Neural progenitor cell (in vitro differentiated cells): ENCODE data around the gene COMMD2. TPM values are rescaled to one million over a fixed set of nuclear protein-coding genes. Genes with fewer than 3 reads are reported as not detected.

ENCODE experiments used
- DNase-seq: peaks from one replicate; pipeline ENCODE4 v3.0.0-alpha.2; 2016; ENCODE audit warnings: low spot score
- H2AFZ ChIP-seq: fragments of 200-600 bp; sonication (generic); replicated peaks from 2 replicates; pipeline ENCODE4 v1.6.1; 2016; ENCODE audit warnings: antibody characterized with exemption
- H3F3A ChIP-seq: fragments of 200-600 bp; sonication (generic); 2 replicates; pipeline ENCODE4 v1.6.1; 2016; ENCODE audit warnings: antibody characterized with exemption, low read depth
- H3K27ac ChIP-seq: fragments of 200-600 bp; sonication (generic); 2 replicates; pipeline ENCODE4 v1.5.1; 2016; ENCODE audit warnings: mild to moderate bottlenecking
- H3K27me3 ChIP-seq: fragments of 200-600 bp; sonication (generic); 2 replicates; pipeline ENCODE4 v1.6.1; 2016; ENCODE audit warnings: mild to moderate bottlenecking, moderate library complexity
- H3K36me3 ChIP-seq: fragments of 200-600 bp; sonication (generic); 2 replicates; pipeline ENCODE4 v1.5.1; 2016
- H3K4me1 ChIP-seq: fragments of 200-600 bp; sonication (generic); 2 replicates; pipeline ENCODE4 v1.6.1; 2016; ENCODE audit warnings: mixed run types
- H3K4me2 ChIP-seq: fragments of 200-600 bp; sonication (generic); 2 replicates; pipeline ENCODE4 v1.6.1; 2016
- H3K4me3 ChIP-seq: fragments of 200-600 bp; sonication (generic); 2 replicates; pipeline ENCODE4 v1.5.1; 2016
- H3K79me2 ChIP-seq: fragments of 200-600 bp; sonication (generic); 2 replicates; pipeline ENCODE4 v1.6.1; 2016; ENCODE audit warnings: low read depth
- H3K9ac ChIP-seq: fragments of 200-600 bp; sonication (generic); 2 replicates; pipeline ENCODE4 v1.6.1; 2016
- H3K9me3 ChIP-seq: fragments of 200-600 bp; sonication (generic); 2 replicates; pipeline ENCODE4 v1.5.1; 2016; ENCODE audit warnings: low read depth
- H4K20me1 ChIP-seq: fragments of 200-600 bp; sonication (generic); 2 replicates; pipeline ENCODE4 v1.6.1; 2016; ENCODE audit warnings: low read depth
- H3K27ac Mint-ChIP-seq: 3 replicates; pipeline ENCODE4 v1.8.0; 2021; ENCODE audit warnings: mixed read lengths
- H3K27me3 Mint-ChIP-seq: 2 replicates; pipeline ENCODE4 v1.8.0; 2022; ENCODE audit warnings: low read depth, mild to moderate bottlenecking, inconsistent platforms, moderate library complexity, mixed read lengths; ENCODE audit not compliant: insufficient read depth
- H3K36me3 Mint-ChIP-seq: 3 replicates; pipeline ENCODE4 v1.8.0; 2021; ENCODE audit warnings: mixed read lengths
- H3K4me1 Mint-ChIP-seq: 3 replicates; pipeline ENCODE4 v1.8.0; 2021; ENCODE audit warnings: mixed read lengths
- H3K4me3 Mint-ChIP-seq: 3 replicates; pipeline ENCODE4 v1.8.0; 2021; ENCODE audit warnings: mild to moderate bottlenecking, moderate library complexity, mixed read lengths
- H3K9me3 Mint-ChIP-seq: 3 replicates; pipeline ENCODE4 v1.8.0; 2020; ENCODE audit warnings: mixed read lengths
- EZH2 ChIP-seq: fragments of 200-600 bp; sonication (generic); IDR thresholded peaks from 2 replicates; pipeline ENCODE4 v1.6.1; 2017; ENCODE audit warnings: antibody characterized with exemption, mild to moderate bottlenecking, moderate library complexity
- EZH2phosphoT487 ChIP-seq: fragments of 200-600 bp; sonication (generic); IDR thresholded peaks from 2 replicates; pipeline ENCODE4 v1.6.1; 2017; ENCODE audit warnings: antibody characterized with exemption
- total RNA-seq: library from RNA; depleted of rRNA; stranded (reverse); fragments of >200 nt; gene quantifications from 2 replicates; pipeline ENCODE4 v1.2.3, GENCODE V29; 2015; ENCODE audit warnings: low replicate concordance
- TF ChIP-seq, protein P1 (sequence below): fragments of 200-600 bp; sonication (generic); IDR thresholded peaks from 2 replicates; pipeline ENCODE4 v1.5.1; 2017; ENCODE audit warnings: antibody characterized with exemption, mild to moderate bottlenecking

COMMD2 gene
- total RNA-seq, 1 donor from 2014 or later = 110 TPM

GRCh38 chr3:149752788-149753136 is 473 bp upstream of the COMMD2 start:
- no peaks in the 10 kb centered on the region for H3K9me3 Mint-ChIP-seq
- H3K27me3 ChIP-seq = no peaks in the 10 kb centered on the region
- H3K27ac Mint-ChIP-seq = peak overlapping the region; percentile 94
- DNase-seq = no peak
- TF ChIP-seq, protein P1, sequence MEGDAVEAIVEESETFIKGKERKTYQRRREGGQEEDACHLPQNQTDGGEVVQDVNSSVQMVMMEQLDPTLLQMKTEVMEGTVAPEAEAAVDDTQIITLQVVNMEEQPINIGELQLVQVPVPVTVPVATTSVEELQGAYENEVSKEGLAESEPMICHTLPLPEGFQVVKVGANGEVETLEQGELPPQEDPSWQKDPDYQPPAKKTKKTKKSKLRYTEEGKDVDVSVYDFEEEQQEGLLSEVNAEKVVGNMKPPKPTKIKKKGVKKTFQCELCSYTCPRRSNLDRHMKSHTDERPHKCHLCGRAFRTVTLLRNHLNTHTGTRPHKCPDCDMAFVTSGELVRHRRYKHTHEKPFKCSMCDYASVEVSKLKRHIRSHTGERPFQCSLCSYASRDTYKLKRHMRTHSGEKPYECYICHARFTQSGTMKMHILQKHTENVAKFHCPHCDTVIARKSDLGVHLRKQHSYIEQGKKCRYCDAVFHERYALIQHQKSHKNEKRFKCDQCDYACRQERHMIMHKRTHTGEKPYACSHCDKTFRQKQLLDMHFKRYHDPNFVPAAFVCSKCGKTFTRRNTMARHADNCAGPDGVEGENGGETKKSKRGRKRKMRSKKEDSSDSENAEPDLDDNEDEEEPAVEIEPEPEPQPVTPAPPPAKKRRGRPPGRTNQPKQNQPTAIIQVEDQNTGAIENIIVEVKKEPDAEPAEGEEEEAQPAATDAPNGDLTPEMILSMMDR = no peak
- no peak for TF ChIP-seq EZH2
- no peak for TF ChIP-seq EZH2phosphoT487
- no peak overlapping the region for H3K9ac ChIP-seq
- peaks cover 28% of the 10 kb centered on the region for H3K79me2 ChIP-seq
- peaks cover 11% of the 10 kb centered on the region for H3K4me1 Mint-ChIP-seq
- H3F3A ChIP-seq = no peaks in the 10 kb centered on the region
- no peaks in the 10 kb centered on the region for H3K27me3 Mint-ChIP-seq
- H3K36me3 Mint-ChIP-seq = peaks cover 16% of the 10 kb centered on the region
- no peak overlapping the region for H3K27ac ChIP-seq
- H3K9me3 ChIP-seq = no peaks in the 10 kb centered on the region
- peaks cover 14% of the 10 kb centered on the region for H3K36me3 ChIP-seq
- H3K4me1 ChIP-seq = peaks cover 8% of the 10 kb centered on the region
- peak overlapping the region; percentile 94 for H3K4me2 ChIP-seq
- peak overlapping the region; percentile 81 for H3K4me3 ChIP-seq
- H2AFZ ChIP-seq = peak overlapping the region; percentile 87
- H4K20me1 ChIP-seq = no peaks in the 10 kb centered on the region
- H3K4me3 Mint-ChIP-seq = peak overlapping the region; percentile 98

DNA sequence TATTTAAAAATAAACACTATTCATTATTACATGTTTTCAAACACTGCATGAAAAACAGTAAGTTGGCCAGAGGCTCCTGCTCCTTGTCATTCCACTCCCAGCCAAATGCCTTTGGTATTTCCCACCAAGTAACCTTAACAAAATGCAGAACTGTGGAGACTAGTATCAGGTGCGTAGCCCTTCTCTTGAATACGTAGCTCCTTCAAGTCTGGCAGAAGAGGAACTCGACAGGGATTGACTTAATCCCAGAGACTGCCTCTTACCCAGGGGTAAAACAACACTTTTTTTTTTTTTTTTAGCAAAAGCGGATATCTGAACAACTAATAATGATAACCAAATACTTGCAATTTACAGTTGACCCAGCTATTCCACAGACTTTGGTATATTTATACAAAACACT is 738 bp downstream of the COMMD2 start:
- peak overlapping the region; percentile 94 for H3K27ac Mint-ChIP-seq
- H2AFZ ChIP-seq = peak overlapping the region; percentile 87
- H3K27ac ChIP-seq = no peak overlapping the region

GRCh38 chr3:149744606-149745005 is 7.7 kb downstream of the COMMD2 start:
- Histone ChIP-seq H3K4me2 (no peak overlapping the region), H3K9me3 (no peaks in the 10 kb centered on the region), H3K4me1 (peaks cover 2% of the 10 kb centered on the region), H3K27ac (no peak overlapping the region), H3K9ac (no peak overlapping the region), H4K20me1 (no peaks in the 10 kb centered on the region), H3K36me3 (peaks cover 25% of the 10 kb centered on the region), H3F3A (no peaks in the 10 kb centered on the region), H2AFZ (no peak overlapping the region), H3K4me3 (no peak overlapping the region), H3K27me3 (no peaks in the 10 kb centered on the region), H3K79me2 (peaks cover 2% of the 10 kb centered on the region)
- peaks cover 2% of the 10 kb centered on the region for H3K27me3 Mint-ChIP-seq
- H3K4me3 Mint-ChIP-seq = no peak overlapping the region
- H3K4me1 Mint-ChIP-seq = no peaks in the 10 kb centered on the region
- peaks cover 26% of the 10 kb centered on the region for H3K36me3 Mint-ChIP-seq
- no peaks in the 10 kb centered on the region for H3K9me3 Mint-ChIP-seq
- no peak for DNase-seq
- no peak overlapping the region for H3K27ac Mint-ChIP-seq
- TF ChIP-seq, protein P1 = no peak
- TF ChIP-seq EZH2 = no peak
- TF ChIP-seq EZH2phosphoT487 = no peak

More for the DNA sequence above, 738 bp downstream of the COMMD2 start:
- no peaks in the 10 kb centered on the region for H3F3A ChIP-seq
- no peaks in the 10 kb centered on the region for H3K9me3 Mint-ChIP-seq
- peaks cover 28% of the 10 kb centered on the region for H3K79me2 ChIP-seq
- H3K4me1 Mint-ChIP-seq = peaks cover 11% of the 10 kb centered on the region
- no peaks in the 10 kb centered on the region for H3K9me3 ChIP-seq
- no peaks in the 10 kb centered on the region for H3K27me3 ChIP-seq
- H3K27me3 Mint-ChIP-seq = peaks cover 2% of the 10 kb centered on the region
- H3K4me3 Mint-ChIP-seq = peak overlapping the region; percentile 98
- no peak for TF ChIP-seq EZH2phosphoT487
- H4K20me1 ChIP-seq = no peaks in the 10 kb centered on the region
- peak overlapping the region; percentile 81 for H3K4me3 ChIP-seq
- DNase-seq = peak; percentile 21
- peak overlapping the region; percentile 94 for H3K4me2 ChIP-seq
- peak overlapping the region; percentile 71 for H3K9ac ChIP-seq
- peaks cover 14% of the 10 kb centered on the region for H3K36me3 ChIP-seq
- peaks cover 8% of the 10 kb centered on the region for H3K4me1 ChIP-seq
- peaks cover 22% of the 10 kb centered on the region for H3K36me3 Mint-ChIP-seq

DNA sequence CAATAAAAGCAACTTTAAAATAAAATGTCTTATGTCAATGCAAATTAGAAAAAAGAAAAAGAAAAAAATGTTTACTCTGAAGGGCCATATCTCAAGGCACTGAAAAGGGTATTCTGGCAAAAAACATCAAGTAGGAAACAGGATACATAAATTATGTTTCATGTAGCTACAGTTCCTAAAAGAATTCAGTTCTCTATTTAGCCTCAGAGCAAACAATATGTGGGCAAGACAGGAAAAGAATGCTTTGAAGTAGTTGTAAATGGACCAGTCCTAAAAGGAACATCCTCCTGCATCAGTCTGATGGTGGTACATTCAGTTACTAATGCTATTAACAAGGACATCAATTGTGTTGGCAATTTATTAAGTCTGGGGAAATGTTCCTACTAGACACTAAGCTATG is 8.1 kb downstream of the COMMD2 start:
- Histone ChIP-seq H3K9me3 (no peaks in the 10 kb centered on the region), H3K36me3 (peaks cover 21% of the 10 kb centered on the region), H3K79me2 (no peaks in the 10 kb centered on the region), H3K4me3 (no peak overlapping the region), H3K9ac (no peak overlapping the region), H3K4me2 (no peak overlapping the region), H3K4me1 (peaks cover 6% of the 10 kb centered on the region), H2AFZ (no peak overlapping the region), H3F3A (no peaks in the 10 kb centered on the region), H4K20me1 (no peaks in the 10 kb centered on the region), H3K27ac (no peak overlapping the region), H3K27me3 (no peaks in the 10 kb centered on the region)
- Mint-ChIP-seq H3K36me3 (peaks cover 22% of the 10 kb centered on the region), H3K4me3 (no peak overlapping the region), H3K4me1 (no peaks in the 10 kb centered on the region), H3K27me3 (peaks cover 2% of the 10 kb centered on the region), H3K9me3 (no peaks in the 10 kb centered on the region), H3K27ac (no peak overlapping the region)
- TF ChIP-seq EZH2 (no peak), EZH2phosphoT487 (no peak)
- TF ChIP-seq, protein P1 = no peak
- DNase-seq = no peak
